ENCODE measurements around the gene LTBR.
A peak's percentile ranks its signal among the peaks of the same experiment; 100 is the strongest.
"Not testable (repeated sequence)": the region's sequence is repeated elsewhere in the genome, so short reads cannot be mapped to it uniquely, and the experiment has no call there.

LTBR gene

DNA sequence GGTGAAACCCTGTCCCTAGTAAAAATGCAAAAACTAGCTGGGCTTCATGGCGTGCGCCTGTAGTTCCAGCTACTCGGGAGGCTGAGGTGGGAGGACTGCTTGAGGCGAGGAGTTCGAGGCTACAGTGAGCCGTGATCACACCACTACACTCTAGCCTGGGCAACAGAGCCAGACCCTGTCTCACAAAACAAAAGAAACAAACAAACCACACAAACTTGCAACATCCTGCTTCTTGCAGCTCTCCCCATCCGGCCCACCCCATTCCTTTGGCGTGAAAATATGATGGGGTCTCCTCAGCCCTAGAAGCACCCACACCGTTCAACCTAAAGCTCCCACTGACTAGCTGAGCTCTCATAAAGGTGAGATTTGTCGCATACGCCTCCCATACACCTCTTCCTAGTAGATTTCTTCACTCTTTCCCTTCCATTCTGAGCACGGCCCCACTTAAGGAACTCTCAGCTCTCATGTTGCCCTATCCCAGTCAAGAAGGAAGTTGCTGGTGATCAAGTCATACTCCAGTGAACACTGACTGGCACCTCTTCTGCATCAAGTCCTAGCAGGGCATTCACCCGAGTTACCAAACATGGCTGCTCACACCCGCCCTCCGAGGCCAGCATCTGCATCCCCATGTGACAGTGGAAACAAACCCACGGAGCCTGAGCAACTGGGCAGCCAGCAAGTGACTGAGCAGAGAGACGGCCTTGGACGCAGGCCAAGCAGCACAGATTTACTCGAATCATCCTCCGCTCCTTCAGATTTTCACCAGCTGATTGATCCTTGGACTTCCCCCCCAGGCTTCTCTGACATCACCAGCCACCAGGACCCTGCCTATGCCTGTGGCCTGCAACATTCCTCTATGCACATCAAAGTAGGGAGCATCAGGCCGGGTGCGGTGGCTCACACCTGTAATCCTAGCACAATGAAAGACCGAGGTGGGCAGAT, 41.9 kb downstream of the LTBR start:
- no peak for DNase-seq (ENCODE audit: low read depth in 2 of 2)

DNA sequence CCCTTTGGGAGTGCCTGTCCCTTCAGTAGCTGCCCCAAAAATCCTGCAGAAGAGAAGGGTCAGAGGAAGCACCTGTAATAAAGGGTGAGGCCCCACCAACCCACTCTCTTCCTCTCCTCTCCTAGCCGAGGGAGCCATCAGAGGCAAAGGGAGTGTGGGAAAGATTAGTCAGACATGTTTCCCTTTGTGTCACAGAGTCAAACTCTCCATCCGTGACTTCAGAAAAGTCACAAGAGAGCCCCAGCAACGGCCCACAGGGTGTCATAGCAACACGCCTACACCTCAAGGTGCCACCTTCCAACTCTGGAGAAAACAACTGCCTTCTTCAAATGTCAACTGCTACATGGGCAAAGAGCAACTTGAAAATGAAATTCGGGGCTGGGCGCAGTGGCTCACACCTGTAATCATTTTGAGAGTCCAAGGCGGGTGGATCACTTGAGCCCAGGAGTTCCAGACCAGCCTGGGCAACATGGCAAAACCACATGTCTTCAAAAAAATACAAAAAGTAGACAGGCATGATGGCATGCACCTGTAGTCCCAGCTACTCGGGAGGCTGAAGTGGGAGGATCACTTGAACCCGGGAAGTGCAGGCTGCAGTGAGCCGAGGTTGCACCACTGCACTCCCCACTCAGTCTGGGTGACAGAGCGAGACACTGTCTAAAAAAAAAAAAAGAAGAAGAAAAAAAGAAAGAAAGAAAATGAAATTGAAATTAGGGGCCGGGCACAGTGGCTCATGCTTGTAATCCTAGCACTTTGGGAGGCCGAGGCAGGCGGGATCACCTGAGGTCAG, 43.1 kb downstream of the LTBR start:
- DNase-seq (ENCODE audit: low read depth in 2 of 2): peak; percentile 87 to 91

DNA sequence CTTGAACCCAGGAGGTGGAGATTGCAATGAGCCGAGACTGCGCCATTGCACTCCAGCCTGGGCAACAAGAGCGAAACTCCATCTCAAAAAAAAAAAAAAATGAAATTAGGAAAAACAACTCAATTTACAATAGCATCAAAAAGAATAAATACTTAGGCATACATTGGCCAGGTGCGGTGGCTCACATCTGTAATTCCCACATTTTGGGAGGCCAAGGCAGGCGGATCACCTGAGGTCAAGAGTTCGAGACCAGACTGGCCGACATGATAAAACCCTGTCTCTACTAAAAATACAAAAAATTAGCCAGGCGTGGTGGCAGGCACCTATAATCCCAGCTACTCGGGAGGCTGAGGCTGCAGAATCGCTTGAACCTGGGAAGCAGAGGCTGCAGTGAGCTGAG, 43.8 kb downstream of the LTBR start:
- not testable (repeated sequence) for DNase-seq (ENCODE audit: low read depth in 2 of 2)

DNA sequence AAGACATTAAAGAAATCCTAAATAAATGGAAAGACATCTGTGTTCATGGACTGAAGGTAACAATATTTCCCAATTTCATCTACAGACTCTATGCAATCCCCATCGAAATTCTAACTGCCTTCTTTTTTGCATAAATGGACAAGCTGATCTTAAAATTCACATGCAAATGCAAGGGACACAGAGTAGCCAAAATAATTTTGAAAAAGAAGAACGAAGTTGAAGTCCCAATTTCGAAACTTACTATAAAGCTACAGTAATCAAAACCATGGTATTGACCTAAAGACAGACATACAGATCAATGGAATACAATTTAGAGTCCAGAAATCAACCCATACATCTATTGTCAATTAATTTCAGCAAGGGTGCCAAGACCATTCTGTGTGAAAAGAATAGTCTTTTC, 44.4 kb downstream of the LTBR start:
- DNase-seq (ENCODE audit: low read depth in 2 of 2): no peak

DNA sequence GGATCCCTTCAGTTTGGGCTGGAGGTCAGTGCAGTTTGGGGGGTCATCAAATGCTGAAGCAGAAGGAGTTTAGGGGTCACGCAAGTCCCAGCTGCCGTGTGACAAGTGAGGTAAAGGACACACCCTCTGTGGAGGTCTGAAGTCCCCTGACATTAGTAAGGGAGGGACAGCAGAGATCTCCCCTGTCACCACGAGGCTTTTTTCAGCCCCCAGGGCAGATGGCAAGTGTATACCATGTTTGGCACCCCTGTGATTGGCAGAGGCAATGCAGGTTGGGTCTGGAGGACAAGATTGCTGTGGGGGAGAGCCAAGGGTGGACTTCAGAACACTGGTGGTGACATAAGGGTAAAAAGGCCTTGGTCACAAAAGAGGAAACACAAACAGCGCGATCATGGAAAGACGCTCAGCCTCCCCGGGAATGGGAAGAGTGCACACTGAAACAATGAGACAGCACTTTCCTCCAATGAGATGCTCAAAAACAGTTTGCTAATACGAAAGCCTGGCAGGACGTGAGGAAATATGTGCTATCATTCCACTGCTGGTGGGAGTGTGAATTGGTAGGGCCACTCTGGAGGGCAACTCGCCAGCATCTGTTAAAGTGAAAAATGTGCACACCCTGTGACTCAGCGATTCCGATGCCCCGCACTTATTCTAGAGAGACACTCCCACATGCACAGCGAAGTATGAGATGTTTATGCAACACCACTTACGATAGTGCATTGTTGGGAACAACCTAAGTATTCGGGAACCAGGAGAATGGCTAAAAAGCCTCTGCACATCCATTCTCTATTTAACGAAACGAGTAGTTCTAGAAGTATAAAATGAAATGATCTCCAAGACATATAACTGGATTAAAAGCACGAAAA, 46.4 kb downstream of the LTBR start:
- DNase-seq (ENCODE audit: low read depth in 2 of 2): no peak

DNA sequence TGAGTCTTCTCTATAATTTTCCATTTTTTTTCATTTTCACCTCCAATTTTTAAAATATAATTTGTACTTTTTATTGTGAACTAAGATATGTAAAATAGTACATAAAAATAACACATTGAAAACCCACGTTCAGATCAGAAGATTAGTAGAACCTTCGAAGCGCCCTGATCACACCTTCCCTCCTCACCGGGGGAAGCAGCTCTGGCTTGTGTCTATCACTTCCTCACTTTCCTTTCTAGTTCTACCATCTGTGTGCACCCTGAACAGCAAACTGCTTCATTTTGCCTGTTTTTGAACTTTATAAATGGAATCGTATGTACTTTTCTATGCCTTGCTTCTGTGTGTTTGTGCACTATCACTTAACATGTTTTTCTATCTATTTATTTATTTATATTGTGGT, 49.0 kb downstream of the LTBR start:
- no peak for DNase-seq (ENCODE audit: low read depth in 2 of 2)

DNA sequence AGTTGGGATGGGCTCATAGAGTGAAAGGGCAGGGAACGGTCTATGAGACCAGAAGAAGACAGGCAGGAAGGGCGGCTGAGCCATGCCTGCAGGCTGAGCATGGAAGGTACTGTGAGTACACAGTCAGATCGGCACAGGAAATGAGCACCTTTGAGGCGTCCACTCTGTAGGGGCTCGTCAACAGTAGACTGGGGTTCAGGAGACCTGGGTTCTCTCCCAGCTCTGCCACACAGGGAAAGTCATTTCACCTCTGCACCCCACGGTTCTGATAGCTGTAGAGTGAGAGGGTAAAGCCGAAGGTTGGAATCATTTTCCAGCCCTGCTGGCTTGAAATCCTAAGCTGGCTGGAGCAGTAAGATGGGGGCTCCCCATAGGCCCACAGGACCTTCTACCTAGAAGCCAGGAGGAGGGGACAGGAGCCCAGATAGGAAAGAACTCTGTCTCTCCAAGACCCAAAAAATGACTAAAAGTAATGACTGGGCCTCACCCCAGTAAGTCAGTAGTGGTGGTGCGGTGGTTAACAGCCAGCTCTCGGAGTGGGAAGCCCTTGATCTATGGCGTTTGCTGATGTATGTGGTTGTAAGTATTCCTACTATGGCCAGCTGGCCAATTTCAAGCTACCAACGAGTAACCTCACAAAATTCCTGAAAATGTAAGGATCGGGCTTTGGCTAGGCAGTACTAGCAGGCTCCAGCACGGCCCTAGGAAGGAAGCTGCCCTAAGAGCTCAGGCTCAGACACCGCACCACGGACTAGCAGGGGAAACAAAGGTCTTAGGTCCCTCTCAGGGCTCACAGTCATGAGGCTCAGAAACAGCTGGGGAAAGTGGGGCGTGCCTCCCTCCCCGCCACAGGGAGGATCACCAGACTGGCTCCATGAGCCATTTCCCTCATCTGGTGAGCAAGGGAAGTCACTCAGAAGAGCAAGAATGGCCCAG, 50.5 kb downstream of the LTBR start:
- no peak for DNase-seq (ENCODE audit: low read depth in 2 of 2)

DNA sequence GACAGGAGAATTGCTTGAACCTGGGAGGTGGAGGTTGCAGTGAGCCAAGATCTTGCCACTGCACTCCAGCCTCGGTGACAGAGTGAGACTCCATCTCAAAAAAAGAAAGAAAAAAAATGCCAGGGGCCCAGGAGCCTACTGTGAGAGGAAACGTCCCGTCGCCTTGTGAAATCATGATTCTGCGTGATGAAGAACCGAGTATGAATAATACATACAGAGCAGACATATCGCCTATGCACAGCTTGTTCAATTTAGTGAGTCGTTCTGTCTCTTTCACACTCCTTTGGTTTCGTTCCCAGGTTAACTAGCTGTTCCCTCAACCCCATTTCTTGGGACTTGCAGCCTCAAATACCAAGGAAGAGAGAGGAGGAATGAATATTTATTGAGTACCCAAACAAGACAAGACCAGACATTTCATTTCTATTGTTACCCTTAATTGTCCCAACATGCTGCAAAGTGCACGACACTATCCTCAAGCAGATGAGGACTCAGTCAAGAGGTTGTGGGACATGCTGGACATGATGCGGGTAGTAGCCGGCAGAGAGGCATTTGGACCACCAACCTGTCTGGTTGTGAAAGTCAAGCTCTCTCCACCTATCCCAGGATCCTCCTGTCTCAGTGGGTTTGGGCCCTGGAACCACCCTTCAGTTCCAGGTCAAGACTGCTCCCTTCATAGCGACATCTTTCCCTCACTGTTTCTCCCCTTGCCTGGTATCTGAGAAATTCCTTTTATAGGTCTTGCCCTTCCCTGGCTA, 52.2 kb downstream of the LTBR start:
- DNase-seq (ENCODE audit: low read depth in 2 of 2): no peak

DNA sequence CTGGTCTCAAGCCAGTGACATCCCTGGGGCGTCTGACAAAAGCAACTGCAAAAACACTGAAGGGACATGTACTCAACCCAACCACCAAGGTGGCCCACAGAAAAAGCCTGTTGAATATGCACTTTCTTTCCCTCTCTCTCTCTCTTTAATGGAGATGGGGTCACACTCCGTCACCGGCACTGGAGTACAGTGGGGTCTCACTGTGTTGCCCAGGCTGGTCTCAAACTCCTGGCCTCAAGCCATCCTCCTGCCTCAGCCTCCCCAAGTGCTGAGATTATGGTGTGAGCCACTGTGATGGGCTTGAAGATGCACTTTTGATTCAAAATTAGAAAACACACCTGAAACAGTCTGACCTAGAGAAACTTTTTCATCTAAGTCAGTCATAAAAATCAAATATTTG, 53.6 kb downstream of the LTBR start:
- DNase-seq (ENCODE audit: low read depth in 2 of 2): no peak

DNA sequence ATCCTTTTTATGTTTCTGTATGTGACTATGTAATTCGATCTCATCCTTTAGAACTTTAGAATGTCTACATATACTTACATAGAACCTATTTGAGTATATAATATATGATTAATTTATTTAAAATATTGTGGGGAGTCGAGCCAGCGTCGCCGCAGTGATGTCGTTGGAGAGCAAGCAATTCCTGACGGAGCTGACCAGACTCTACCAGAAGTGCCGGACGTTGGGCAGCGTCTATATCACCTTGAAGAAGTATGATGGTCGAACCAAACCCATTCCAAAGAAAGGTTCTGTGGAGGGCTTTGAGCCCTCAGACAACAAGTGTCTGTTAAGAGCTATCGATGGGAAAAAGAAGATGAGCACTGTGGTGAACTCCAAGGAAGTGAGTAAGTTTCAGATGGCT, 54.4 kb downstream of the LTBR start:
- no peak for DNase-seq (ENCODE audit: low read depth in 2 of 2)

DNA sequence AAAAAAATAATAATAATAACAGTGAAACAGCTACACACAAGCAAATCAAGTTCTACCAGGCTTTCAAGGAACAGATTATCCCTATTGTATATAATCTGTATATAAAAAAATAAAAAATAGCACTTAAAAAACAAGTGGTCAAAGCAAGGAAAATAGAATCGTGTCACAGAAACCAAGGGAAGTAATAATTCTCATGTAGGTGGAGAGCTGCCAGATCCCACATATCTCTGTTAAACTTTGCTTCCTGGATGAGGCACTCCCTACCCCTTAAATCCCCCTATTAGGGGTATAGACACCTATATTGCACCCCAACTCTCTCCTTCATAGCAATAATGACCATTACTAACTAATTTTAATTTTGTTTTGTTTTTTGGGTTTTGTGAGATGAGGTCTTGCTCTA, 56.4 kb downstream of the LTBR start:
- no peak for DNase-seq (ENCODE audit: low read depth in 2 of 2)

Data from stimulated activated CD4-positive, alpha-beta T cell treated with anti-CD3 and anti-CD28 coated beads, Interleukin-4, amount 100 ng/mL, for 48 hours (primary cell).